ENCODE results near the gene ATL2.

ATL2 gene

GRCh38 chr2:38248255-38248654 is 128.8 kb downstream of the ATL2 start:
- DNase-seq (ENCODE audit: low read depth): no peak

- DNase-seq (ENCODE audit: low read depth): no peak
These were observed 131.0 kb downstream of the ATL2 start for GRCh38 chr2:38246105-38246504.

GRCh38 chr2:38245114-38245641 is 131.9 kb downstream of the ATL2 start:
- DNase-seq (ENCODE audit: low read depth): no peak

- DNase-seq (ENCODE audit: low read depth): no peak
These were observed 132.8 kb downstream of the ATL2 start for GRCh38 chr2:38244301-38244700.
